Raji (cell line): ENCODE data around the gene LEFTY1.

Experiments used
- POLR2A ChIP-seq: IDR thresholded peaks from 2 replicates; pipeline ENCODE4 v1.6.1; 2011; ENCODE audit warnings: low read depth, low read length, control low read depth; ENCODE audit not compliant: insufficient read depth

The LEFTY1 gene, protein sequence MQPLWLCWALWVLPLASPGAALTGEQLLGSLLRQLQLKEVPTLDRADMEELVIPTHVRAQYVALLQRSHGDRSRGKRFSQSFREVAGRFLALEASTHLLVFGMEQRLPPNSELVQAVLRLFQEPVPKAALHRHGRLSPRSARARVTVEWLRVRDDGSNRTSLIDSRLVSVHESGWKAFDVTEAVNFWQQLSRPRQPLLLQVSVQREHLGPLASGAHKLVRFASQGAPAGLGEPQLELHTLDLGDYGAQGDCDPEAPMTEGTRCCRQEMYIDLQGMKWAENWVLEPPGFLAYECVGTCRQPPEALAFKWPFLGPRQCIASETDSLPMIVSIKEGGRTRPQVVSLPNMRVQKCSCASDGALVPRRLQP

GRCh38 chr1:225888898-225889601 is at the start of gene LEFTY1:
TSS of gene LEFTY1 (minus strand) at chr1:225889146. CDS start at chr1:225889066, 80 bp downstream.
- no peak for TF ChIP-seq POLR2A

DNA sequence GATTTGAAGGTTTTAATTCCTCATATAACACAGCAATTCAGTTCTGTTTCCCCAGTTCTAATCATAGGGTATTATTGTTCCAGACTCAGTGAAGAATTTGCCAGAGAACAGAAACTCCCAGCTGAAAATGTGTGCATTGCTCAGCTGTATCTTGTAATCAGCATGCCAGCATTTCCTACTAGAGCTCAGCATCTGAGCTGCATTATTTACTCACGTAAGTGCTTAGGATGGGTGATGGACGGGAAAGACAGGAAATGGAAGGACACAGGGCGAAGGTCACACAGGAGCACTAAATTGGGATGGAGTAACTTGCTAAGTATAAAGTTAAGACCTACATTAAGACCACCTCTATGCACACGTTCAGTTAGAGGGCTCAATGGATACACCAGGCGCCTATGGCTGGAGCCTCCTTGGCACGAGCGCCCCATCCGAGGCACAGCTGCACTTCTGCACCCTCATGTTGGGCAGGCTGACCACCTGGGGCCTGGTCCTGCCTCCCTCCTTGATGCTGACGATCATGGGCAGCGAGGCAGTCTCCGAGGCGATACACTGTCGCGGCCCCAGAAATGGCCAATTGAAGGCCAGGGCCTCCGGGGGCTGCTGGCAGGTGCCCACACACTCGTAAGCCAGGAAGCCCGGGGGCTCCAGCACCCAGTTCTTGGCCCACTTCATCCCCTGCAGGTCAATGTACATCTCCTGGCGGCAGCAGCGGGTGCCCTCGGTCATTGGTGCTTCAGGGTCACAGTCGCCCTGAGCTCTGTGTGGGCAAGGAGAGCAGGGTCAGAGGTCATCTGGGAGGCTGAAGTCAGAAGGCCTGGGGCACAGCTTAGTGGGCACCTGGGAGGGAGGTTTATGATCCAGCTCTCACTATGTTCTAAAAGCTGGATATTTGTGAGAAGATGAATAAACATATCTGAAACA is 48.4 kb upstream of the LEFTY1 start:
- no peak for TF ChIP-seq POLR2A

DNA sequence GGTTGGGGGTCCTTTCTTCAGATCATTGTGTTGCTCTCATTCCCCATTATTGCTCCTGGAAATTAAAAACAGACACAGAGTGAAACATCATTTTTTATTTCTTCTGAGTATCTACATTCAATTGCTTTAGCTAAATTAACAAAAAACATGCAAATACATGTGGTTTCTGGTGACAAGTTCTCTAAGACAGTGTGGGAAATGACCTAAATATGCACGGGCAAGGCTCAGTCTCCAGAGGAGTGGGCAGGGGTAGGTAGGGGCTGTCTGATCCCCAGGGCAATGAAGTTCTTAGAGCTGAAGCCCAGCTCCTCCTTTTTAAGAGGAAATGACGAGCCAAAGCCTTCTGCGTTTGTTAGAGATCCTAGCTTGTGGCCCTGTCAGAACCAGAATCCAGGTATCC is 47.6 kb upstream of the LEFTY1 start:
- no peak for TF ChIP-seq POLR2A

DNA sequence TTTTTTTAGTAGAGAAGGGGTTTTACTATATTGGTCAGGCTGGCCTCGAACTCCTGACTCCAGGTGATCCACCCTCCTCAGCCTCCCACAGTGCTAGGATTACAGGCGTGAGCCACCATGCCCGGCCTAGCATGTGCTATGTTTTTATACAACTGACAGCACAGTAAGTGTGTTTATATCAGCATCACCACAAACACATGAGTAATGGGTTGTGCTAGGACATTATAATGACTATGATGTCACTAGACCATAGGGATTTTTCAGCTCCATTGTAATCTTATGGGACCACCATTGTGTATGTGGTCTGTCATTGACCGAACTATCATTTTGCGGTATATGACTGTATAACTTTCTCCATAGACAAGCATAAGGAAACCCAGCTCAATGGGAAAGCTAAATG is 45.8 kb upstream of the LEFTY1 start:
- TF ChIP-seq POLR2A = no peak

DNA sequence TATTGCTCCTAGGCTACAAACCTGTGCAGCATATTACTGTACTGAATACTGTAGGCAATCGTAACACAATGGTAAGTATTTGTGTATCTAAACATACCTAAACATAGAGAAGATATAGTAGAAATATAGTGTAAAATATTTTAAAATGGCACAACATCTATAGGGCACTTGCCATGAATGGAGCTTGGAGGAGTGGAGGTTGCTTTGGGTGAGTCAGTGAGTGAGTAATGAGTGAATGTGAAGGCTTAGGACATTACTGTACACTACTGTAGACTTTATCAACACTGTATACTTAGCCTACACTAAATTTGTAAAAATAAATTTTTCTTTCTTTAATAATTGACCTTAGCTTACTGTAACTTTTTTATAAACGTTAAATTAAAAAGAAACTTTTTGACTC is 44.1 kb upstream of the LEFTY1 start:
- no peak for TF ChIP-seq POLR2A

DNA sequence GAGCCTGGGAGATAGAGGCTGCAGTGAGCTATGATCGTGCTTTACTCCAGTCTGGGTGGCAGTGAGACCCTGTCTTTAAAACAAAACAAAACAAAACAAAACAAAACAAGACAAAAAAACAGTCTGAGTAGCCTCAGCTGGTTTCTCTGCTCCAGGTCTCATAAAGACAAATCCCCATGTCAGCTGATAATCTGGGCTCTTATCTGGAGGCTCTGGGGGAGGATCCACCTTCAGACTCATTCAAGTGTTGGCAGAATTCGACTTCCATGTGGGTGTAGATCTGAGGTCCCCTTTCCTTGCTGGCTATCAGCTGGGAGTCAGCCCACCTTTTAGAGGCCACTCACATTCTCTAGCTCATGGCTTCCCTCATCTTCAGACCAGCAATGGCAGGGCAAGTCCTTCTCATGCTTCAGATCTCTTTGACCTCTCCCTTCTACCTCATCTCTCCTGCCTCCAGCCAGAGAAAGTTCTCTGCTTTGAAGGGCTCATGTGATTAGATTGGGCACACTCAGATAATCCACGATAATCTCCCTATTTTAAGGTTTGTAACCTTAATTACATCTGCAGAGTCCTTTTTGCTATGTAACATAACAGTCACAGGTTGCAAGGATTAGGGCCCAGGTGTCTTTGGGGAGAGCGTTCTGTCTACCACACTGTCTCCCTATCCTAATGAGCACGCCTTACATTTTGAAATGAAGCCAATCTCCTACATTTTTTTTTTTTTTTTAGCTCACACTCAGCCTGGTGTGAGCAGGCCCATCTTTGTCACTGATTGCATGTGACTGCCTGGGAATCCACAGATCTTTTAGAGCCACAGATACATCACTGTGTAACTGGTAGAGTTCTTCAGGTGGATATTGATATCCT is 42.6 kb upstream of the LEFTY1 start:
- TF ChIP-seq POLR2A = no peak

DNA sequence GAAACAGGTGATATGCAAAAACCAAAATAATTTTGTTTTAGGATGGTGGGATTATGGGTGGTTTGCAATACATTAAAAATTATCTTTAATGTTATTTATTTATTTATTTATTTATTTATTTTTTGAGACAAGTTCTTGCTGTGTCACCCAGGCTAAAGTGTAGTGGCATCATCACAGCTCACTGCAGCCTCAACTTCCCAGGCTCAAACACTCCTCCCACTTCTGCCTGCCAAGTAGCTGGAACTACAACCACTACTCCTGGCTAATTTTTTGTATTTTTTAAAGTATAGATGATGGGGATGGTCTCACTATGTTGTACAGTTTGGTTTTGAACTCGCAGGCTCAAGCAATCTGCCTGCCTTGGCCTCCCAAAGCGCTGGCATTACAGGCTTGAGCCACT is 41.6 kb upstream of the LEFTY1 start:
- no peak for TF ChIP-seq POLR2A

DNA sequence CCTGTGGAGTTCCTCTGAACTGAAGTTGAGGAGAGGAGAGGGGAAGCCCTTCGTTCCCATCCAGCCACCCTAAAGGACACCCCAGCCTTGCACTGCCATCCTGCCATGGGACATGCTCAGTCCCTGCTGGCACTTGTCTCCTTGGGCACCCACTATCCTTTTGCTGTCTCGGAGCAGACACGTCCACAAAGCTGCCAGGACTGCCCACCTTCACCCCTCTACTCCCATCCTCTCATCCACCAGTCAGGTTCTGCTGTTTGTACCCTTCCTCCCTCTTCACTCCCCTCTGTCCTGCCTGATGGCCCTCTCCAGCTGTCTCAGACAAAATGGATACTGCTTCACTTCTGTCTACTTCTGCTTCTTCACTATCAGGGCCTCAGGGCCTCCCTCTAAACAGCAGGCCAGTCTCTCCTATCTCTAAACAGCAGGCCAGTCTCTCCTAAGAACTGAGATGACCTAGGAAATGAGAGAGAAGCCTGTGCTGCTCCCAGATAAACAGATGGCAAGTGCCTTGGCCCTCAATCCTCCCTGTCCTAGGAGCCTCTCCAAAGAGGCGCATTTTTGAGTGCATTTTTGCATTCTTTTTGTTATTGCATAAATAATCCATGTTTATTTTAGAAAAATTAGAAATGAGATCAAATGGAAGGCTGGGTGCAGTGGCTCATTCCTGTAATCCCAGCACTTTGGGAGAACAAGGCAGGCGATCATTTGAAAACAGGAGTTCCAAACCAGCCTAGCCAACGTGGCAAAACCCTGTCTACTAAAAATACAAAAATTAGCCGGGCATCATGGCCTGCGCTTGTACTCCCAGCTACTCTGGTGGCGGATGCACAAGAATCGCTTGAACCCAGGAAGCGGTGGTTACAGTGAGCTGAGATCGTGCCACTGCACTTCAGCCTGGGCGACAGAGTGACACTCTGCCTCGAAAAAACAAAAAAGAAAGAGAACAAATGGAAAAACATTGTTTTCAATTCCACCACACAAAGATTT is 39.5 kb upstream of the LEFTY1 start:
- TF ChIP-seq POLR2A = no peak

DNA sequence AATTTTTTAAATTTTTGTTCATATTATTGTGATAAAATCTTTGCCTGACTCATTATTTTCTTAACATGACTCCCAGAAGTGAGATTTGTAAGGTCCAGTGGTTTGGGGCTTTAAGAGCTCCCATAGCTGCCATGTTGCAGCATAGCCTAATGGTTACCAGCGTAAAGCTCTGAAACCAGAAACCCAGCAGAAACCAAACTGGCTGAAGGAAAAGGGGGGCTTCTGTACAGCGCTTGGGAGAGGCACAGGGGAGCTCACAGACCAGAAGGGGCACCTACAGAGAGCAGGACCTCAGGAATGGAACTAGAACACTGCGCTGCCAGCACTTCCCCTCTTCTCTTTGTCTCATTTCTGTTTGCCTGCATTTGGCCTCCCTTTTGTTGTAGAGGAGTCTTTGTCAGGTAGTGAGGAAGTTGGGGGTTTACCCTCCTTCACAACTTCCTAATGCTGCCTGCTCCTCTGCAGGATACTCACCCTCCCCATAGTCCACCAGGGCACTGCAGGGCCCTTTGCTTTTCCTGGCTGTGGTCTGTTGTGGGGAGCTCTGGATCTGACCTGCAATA is 37.7 kb upstream of the LEFTY1 start:
- TF ChIP-seq POLR2A = no peak

- peak; percentile 98 for TF ChIP-seq POLR2A
Measured at GRCh38 chr1:225923692-225924555, 35.0 kb upstream of the LEFTY1 start, which contains the start of gene PYCR2. TSS of gene PYCR2 (minus strand) at chr1:225924250. CDS start at chr1:225924110, 140 bp downstream.

GRCh38 chr1:225923381-225923691 is 34.4 kb upstream of the LEFTY1 start:
- TF ChIP-seq POLR2A = no peak

DNA sequence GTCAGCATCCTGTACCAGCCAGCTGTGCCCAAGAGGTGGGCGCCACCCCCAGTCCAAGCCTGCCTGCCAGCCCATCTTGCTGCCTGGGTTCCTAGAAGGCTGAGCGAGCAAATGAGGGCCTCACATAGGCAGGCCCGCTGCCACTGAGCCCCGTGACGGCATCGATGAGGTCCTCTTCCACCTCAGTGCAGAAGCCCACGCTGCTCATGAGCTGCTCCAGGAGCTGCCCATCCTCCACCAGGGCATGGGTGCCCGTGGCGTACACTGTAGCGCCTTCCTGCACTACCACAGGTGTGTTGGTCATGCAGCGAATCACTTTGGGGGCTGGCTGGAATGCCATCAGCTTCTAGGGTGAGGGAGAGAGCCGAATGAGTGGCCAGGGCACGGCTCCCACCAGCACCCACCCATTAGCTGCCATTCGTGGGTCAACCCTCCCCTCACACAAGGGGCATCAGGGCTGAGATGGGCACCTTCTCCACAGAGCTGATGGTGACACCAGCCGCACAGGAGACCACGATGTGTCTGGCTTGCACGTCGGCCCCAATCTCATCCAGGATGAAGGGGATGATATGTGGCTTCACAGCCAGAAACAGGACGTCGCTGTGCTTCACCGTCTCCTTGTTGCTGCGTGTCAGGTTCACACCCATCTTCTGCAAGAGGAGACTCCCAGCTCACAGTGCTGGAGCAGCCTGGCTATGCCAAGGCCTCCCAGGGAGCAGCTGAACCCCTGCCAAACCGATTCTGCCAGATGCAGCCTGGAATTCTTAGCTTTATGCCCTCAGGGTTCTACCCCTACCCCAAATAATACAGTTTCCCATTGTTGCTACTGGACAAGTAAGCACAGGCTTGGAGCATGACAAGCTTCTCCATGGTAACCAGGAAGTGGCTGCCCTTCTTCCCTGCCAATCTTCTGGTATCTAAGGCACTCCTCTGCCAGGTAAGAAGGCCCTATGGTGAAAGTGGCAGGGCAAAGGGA is 33.1 kb upstream of the LEFTY1 start:
- TF ChIP-seq POLR2A = peak; percentile 22; the same call in 1 of the 2 replicates
